ENCODE measurements around the gene NGEF. TPM values are rescaled to one million over a fixed set of nuclear protein-coding genes. Genes with fewer than 3 reads are reported as not detected.

The NGEF gene
- polyA plus RNA-seq, 3 donors, result not detected

DNA sequence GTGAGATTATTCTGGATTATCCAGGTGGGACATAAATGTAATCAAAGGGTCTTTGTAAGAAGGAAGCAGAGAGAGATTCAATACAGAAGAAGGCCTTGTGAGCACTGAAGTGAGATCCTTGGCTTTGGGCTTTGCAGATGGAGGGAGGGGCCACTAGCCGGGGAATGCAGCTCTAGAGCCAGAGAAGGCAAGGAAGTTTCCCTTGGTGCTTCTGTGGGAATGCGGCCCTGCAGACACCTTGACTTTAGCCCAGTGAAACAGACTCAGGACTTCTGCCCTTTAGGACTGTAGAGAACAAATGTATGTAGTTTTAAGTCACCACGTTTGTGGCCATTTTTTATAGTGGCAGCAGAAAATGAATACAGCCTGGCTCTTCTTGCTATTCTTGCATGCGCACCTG, 27.5 kb upstream of the NGEF start:
- Histone ChIP-seq H3K9me3 (replicated peaks in 1 of 2; ENCODE audit: control insufficient read depth in 1 of 2, insufficient read depth in 1 of 2, low read length in 2 of 2) (peaks cover 0 to 2% of the 10 kb centered on the region in 2 donors), H3K4me3 (replicated peaks in 1 of 3; ENCODE audit: low read depth in 2 of 3, low read length in 3 of 3) (no peak overlapping the region), H3K9ac (ENCODE audit: insufficient read depth, low read length, poor library complexity, severe bottlenecking) (no peak overlapping the region), H3K27ac (ENCODE audit: low read depth in 1 of 2, low read length in 2 of 2) (no peak overlapping the region), H3K79me2 (ENCODE audit: insufficient read depth, low read length) (no peaks in the 10 kb centered on the region), H3K4me1 (ENCODE audit: control insufficient read depth in 1 of 2, insufficient read depth in 2 of 2, low read length in 2 of 2) (peaks cover 0 to 6% of the 10 kb centered on the region in 2 donors), H3K36me3 (replicated peaks in 1 of 2; ENCODE audit: control insufficient read depth in 1 of 2, insufficient read depth in 2 of 2, low read length in 2 of 2) (no peaks in the 10 kb centered on the region), H4K20me1 (ENCODE audit: insufficient read depth, low read length) (no peaks in the 10 kb centered on the region), H3K4me2 (replicated peaks; ENCODE audit: extremely low read depth, low read length, poor library complexity, severe bottlenecking) (no peak overlapping the region), H2AFZ (ENCODE audit: insufficient read depth, low read depth, low read length, poor library complexity, severe bottlenecking) (no peak overlapping the region), H3K27me3 (ENCODE audit: control insufficient read depth in 2 of 2, insufficient read depth in 2 of 2, low read length in 2 of 2) (no peaks in the 10 kb centered on the region)
- TF ChIP-seq, protein P1, sequence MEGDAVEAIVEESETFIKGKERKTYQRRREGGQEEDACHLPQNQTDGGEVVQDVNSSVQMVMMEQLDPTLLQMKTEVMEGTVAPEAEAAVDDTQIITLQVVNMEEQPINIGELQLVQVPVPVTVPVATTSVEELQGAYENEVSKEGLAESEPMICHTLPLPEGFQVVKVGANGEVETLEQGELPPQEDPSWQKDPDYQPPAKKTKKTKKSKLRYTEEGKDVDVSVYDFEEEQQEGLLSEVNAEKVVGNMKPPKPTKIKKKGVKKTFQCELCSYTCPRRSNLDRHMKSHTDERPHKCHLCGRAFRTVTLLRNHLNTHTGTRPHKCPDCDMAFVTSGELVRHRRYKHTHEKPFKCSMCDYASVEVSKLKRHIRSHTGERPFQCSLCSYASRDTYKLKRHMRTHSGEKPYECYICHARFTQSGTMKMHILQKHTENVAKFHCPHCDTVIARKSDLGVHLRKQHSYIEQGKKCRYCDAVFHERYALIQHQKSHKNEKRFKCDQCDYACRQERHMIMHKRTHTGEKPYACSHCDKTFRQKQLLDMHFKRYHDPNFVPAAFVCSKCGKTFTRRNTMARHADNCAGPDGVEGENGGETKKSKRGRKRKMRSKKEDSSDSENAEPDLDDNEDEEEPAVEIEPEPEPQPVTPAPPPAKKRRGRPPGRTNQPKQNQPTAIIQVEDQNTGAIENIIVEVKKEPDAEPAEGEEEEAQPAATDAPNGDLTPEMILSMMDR (IDR thresholded peaks at IDR 0.05), result no peak
- Mint-ChIP-seq H3K4me3 (no peak overlapping the region), H3K9me3 (no peaks in the 10 kb centered on the region), H3K36me3 (no peaks in the 10 kb centered on the region), H3K4me1 (peaks cover 9% of the 10 kb centered on the region), H3K27me3 (ENCODE audit: low read depth in 3 of 3) (peaks cover 0 to 3% (median 2%) of the 10 kb centered on the region in 3 donors), H3K27ac (no peak overlapping the region)
- intact Hi-C loops (cut with micrococcal nuclease), result no loop called here
- no peak for DNase-seq
- WGBS (ENCODE audit: insufficient coverage), result 98% methylated on average over 4 of the region's 4 CpGs

DNA sequence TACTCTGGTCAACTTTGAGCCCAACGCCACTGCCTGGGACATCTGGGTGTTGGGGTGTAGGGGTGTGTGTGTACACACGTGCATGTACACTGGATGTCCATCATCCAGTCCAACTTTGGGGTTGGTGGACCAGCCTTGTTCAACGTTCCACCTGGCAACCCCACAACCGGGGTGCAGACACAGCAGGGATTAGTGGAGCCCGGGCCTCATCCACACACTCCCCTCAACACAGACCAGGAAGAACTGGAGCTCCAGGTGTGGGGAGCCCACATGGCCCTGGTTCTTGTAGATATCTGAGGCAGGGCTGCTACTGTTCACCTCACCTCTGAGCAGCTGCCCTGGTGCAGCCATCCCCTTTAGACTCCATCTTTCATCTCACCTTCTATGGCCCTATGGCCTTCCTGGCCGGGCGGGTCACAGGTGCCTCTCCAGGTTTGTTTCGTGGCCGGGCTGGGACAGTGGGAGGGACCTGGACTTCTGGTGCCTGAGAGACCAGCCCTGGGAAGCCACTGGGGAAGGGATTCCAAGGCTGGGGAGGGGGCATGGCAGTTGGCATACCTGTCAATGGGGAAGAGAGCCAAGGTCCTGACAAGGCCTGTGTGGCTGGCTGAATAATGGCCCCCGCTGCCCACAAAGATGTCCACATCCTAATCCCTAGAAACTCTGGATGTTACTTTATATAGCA, 26.9 kb upstream of the NGEF start:
- H3K4me2 ChIP-seq (replicated peaks; ENCODE audit: extremely low read depth, low read length, poor library complexity, severe bottlenecking), result no peak overlapping the region
- no peaks in the 10 kb centered on the region for H3K36me3 Mint-ChIP-seq
- DNase-seq, result no peak
- H3K27me3 ChIP-seq (ENCODE audit: control insufficient read depth in 2 of 2, insufficient read depth in 2 of 2, low read length in 2 of 2), result no peaks in the 10 kb centered on the region
- peaks cover 0 to 6% of the 10 kb centered on the region in 2 donors for H3K4me1 ChIP-seq (ENCODE audit: control insufficient read depth in 1 of 2, insufficient read depth in 2 of 2, low read length in 2 of 2)
- no peaks in the 10 kb centered on the region for H4K20me1 ChIP-seq (ENCODE audit: insufficient read depth, low read length)
- peaks cover 0 to 5% of the 10 kb centered on the region in 2 donors for H3K9me3 ChIP-seq (replicated peaks in 1 of 2; ENCODE audit: control insufficient read depth in 1 of 2, insufficient read depth in 1 of 2, low read length in 2 of 2)
- peak overlapping the region in 1 of 7 donors; percentile 28 for H3K27ac Mint-ChIP-seq
- no peak overlapping the region for H2AFZ ChIP-seq (ENCODE audit: insufficient read depth, low read depth, low read length, poor library complexity, severe bottlenecking)
- H3K27ac ChIP-seq (ENCODE audit: low read depth in 1 of 2, low read length in 2 of 2), result no peak overlapping the region
- no peaks in the 10 kb centered on the region for H3K79me2 ChIP-seq (ENCODE audit: insufficient read depth, low read length)
- no peaks in the 10 kb centered on the region for H3K36me3 ChIP-seq (replicated peaks in 1 of 2; ENCODE audit: control insufficient read depth in 1 of 2, insufficient read depth in 2 of 2, low read length in 2 of 2)
- peaks cover 9% of the 10 kb centered on the region for H3K4me1 Mint-ChIP-seq
- H3K9ac ChIP-seq (ENCODE audit: insufficient read depth, low read length, poor library complexity, severe bottlenecking), result no peak overlapping the region
- intact Hi-C loops (cut with micrococcal nuclease), result no loop called here
- H3K4me3 ChIP-seq (replicated peaks in 1 of 3; ENCODE audit: low read depth in 2 of 3, low read length in 3 of 3), result no peak overlapping the region
- H3K9me3 Mint-ChIP-seq, result no peaks in the 10 kb centered on the region
- H3K27me3 Mint-ChIP-seq (ENCODE audit: low read depth in 3 of 3), result peaks cover 0 to 3% (median 0%) of the 10 kb centered on the region in 3 donors
- WGBS (ENCODE audit: insufficient coverage), result 96% methylated on average over 4 of the region's 10 CpGs
- H3K4me3 Mint-ChIP-seq, result no peak overlapping the region
- TF ChIP-seq, protein P1 (IDR thresholded peaks at IDR 0.05), result no peak

Measured in CD14-positive monocyte (primary cell).